ENCODE measurements around the gene RNF150. TPM values are rescaled to one million over a fixed set of nuclear protein-coding genes. Genes with fewer than 3 reads are reported as not detected.
"Not testable (repeated sequence)": the region's sequence is repeated elsewhere in the genome, so short reads cannot be mapped to it uniquely, and the experiment has no call there.

The RNF150 gene
- total and polyA plus RNA-seq, 8 donors = 0.31 to 88.1 (median 8.3) TPM

GRCh38 chr4:140811429-140811828 lies 321.8 kb downstream of the RNF150 start:
- TF ChIP-seq EP300 (IDR thresholded peaks at IDR 0.05) = no peak
- TF ChIP-seq, protein P1, sequence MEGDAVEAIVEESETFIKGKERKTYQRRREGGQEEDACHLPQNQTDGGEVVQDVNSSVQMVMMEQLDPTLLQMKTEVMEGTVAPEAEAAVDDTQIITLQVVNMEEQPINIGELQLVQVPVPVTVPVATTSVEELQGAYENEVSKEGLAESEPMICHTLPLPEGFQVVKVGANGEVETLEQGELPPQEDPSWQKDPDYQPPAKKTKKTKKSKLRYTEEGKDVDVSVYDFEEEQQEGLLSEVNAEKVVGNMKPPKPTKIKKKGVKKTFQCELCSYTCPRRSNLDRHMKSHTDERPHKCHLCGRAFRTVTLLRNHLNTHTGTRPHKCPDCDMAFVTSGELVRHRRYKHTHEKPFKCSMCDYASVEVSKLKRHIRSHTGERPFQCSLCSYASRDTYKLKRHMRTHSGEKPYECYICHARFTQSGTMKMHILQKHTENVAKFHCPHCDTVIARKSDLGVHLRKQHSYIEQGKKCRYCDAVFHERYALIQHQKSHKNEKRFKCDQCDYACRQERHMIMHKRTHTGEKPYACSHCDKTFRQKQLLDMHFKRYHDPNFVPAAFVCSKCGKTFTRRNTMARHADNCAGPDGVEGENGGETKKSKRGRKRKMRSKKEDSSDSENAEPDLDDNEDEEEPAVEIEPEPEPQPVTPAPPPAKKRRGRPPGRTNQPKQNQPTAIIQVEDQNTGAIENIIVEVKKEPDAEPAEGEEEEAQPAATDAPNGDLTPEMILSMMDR (IDR thresholded peaks at IDR 0.05) = no peak
- no peak for TF ChIP-seq POLR2A (IDR thresholded peaks at IDR 0.05)
- TF ChIP-seq POLR2AphosphoS5 (IDR thresholded peaks at IDR 0.05) = no peak
- Histone ChIP-seq H3K4me1 (peaks cover 0 to 11% (median 5%) of the 10 kb centered on the region in 4 donors), H3K9me3 (no peaks in the 10 kb centered on the region), H3K27me3 (no peaks in the 10 kb centered on the region), H3K36me3 (no peaks in the 10 kb centered on the region), H3K27ac (no peak overlapping the region), H3K4me3 (no peak overlapping the region)
- DNase-seq = no peak
- intact Hi-C loops (cut with DNase I; ENCODE audit: low total_unique reads) = no loop called here
- 57 to 69% (median 64%) methylated on average over 4 of the region's 4 CpGs for WGBS, 5 donors

- DNase-seq; H3K4me3 ChIP-seq; H3K27ac ChIP-seq; H3K9me3 ChIP-seq; intact Hi-C loops (cut with DNase I; ENCODE audit: low total_unique reads); H3K36me3 ChIP-seq; H3K27me3 ChIP-seq: not testable (repeated sequence)
- 53 to 82% (median 76%) methylated on average over 1 of the region's 1 CpG for WGBS, 5 donors
- H3K4me1 ChIP-seq = peaks cover 0 to 11% (median 5%) of the 10 kb centered on the region in 4 donors
These were observed 322.6 kb downstream of the RNF150 start for GRCh38 chr4:140810591-140811169.

Other genes with a start within 250 kb of the RNF150 start
- 10 to 100 TPM in 3 of 5 donors, 1 to 10 TPM in 2; 5.5 to 68.3 (median 24.1) TPM for gene ZNF330, start 87.4 kb upstream of the RNF150 start, total RNA-seq
- gene ZNF330, start 87.4 kb upstream of the RNF150 start, polyA plus RNA-seq = 10 to 100 TPM; 20.3 to 24.7 (median 20.6) TPM

Measured in stomach (tissue), 9 donors.